K562 (cell line): Measurements from ENCODE around the gene CDC123. TPM values are rescaled to one million over a fixed set of nuclear protein-coding genes. Genes with fewer than 3 reads are reported as not detected.

Source experiments
- ATAC-seq: fragments of 200-7000 bp; cut with Tn5 transposase; 3 replicates; pipeline ENCODE4 v1.9.1; 2020; ENCODE audit warnings: moderate library complexity
- BruUV-seq: library from RNA; stranded (reverse); fragments of 400-500 nt; replicated peaks from 2 replicates; lab custom pipeline; 2021; lab: Mats Ljungman, UMichigan
- CTCF ChIA-PET: fragments of 300-600 bp; formaldehyde crosslinking; extraction: SDS; loops from one replicate; lab custom pipeline; 2021; ENCODE audit warnings: low intra/inter-chr PET ratio; lab: Yijun Ruan, JAX
- POLR2A ChIA-PET: fragments of 300-600, 350-650 bp; sonication (Branson Sonifier 250); formaldehyde crosslinking; extraction: SDS; loops from one replicate; lab custom pipeline; 2021; ENCODE audit warnings: antibody characterized with exemption, inconsistent platforms; lab: Yijun Ruan, JAX
- DNase-seq, 4 experiments: peaks; one replicate each; pipeline versions ENCODE4 v3.0.0 to v3.0.0-alpha.2; 2011 to 2018; ENCODE audit warnings: low spot score in 3 of 4, mixed read lengths in 3 of 4; ENCODE audit errors: extremely low read depth in 1 of 4
- FAIRE-seq: peaks from 2 replicates; lab custom pipeline; 2011; peaks lifted over from hg19 to GRCh38; lab: Jason Lieb, UNC
- H2AFZ ChIP-seq: 2 replicates; pipeline ENCODE4 v1.6.0; 2011; ENCODE audit warnings: low read depth, low read length, control low read depth, inconsistent platforms
- H3K27ac ChIP-seq: fragments of 200-600 bp; 3 replicates; pipeline ENCODE4 v1.8.0; 2011; ENCODE audit warnings: low read depth, mild to moderate bottlenecking, control low read depth, inconsistent platforms, low read length, moderate library complexity, mixed read lengths; ENCODE audit errors: extremely low read depth
- H3K27me3 ChIP-seq, 2 experiments: fragments of 300-600 bp in 1 of 2; 2 replicates in 1 of 2; 3 replicates in 1 of 2; pipeline versions ENCODE4 v1.6.0 to v1.8.0; 2011; ENCODE audit warnings: inconsistent platforms in 2 of 2, low read length in 2 of 2, mild to moderate bottlenecking in 1 of 2, mixed read lengths in 1 of 2, moderate library complexity in 1 of 2; ENCODE audit not compliant: control insufficient read depth in 2 of 2, insufficient read depth in 2 of 2
- H3K36me3 ChIP-seq: fragments of 300-600 bp; 3 replicates; pipeline ENCODE4 v1.8.0; 2011; ENCODE audit warnings: mild to moderate bottlenecking, low read length, inconsistent platforms; ENCODE audit not compliant: control insufficient read depth, insufficient read depth
- H3K4me1 ChIP-seq, 2 experiments: fragments of 200-600 bp in 1 of 2; replicated peaks in 1 of 2; 2 replicates in 1 of 2; 3 replicates in 1 of 2; pipeline versions ENCODE4 v1.5.1 to v1.8.0; 2011; ENCODE audit warnings: inconsistent platforms in 2 of 2, low read length in 2 of 2, mild to moderate bottlenecking in 1 of 2, mixed read lengths in 1 of 2, moderate library complexity in 1 of 2; ENCODE audit not compliant: control insufficient read depth in 2 of 2, insufficient read depth in 2 of 2
- H3K4me2 ChIP-seq: 2 replicates; pipeline ENCODE4 v1.6.1; 2011; ENCODE audit warnings: low read length, control low read depth, inconsistent platforms, mixed read lengths; ENCODE audit not compliant: insufficient read depth
- H3K4me3 ChIP-seq: fragments of 200-600 bp; sonication (generic), shearing (Covaris generic); 2 replicates; pipeline ENCODE4 v1.5.1; 2016; ENCODE audit warnings: control low read depth, inconsistent platforms
- H3K79me2 ChIP-seq: fragments of 200-600 bp; 3 replicates; pipeline ENCODE4 v1.8.0; 2011; ENCODE audit warnings: low read length, inconsistent platforms; ENCODE audit not compliant: control insufficient read depth, insufficient read depth
- H3K9ac ChIP-seq, 2 experiments: 2 replicates each; pipeline versions ENCODE4 v1.6.0 to v1.6.1; 2011; ENCODE audit warnings: low read depth in 2 of 2, low read length in 2 of 2, control low read depth in 1 of 2, inconsistent platforms in 1 of 2, mild to moderate bottlenecking in 1 of 2, mixed read lengths in 1 of 2; ENCODE audit not compliant: insufficient read depth in 1 of 2
- H3K9me1 ChIP-seq: one replicate; pipeline ENCODE4 v1.6.0; 2011; ENCODE audit warnings: inconsistent platforms, mild to moderate bottlenecking, low read length, moderate library complexity; ENCODE audit not compliant: control insufficient read depth, insufficient read depth
- H3K9me3 ChIP-seq: replicated peaks from 2 replicates; pipeline ENCODE4 v1.5.1; 2011; ENCODE audit warnings: low read depth, low read length, inconsistent platforms; ENCODE audit not compliant: control insufficient read depth, insufficient read depth
- H4K20me1 ChIP-seq: replicated peaks from 2 replicates; pipeline ENCODE4 v1.6.1; 2011; ENCODE audit warnings: low read length, inconsistent platforms, mixed read lengths; ENCODE audit not compliant: control insufficient read depth, insufficient read depth
- DNMT1 ChIP-seq: fragments of 450-650 bp; IDR thresholded peaks from 2 replicates; pipeline ENCODE4 v1.6.1; 2016; ENCODE audit warnings: antibody characterized with exemption, mild to moderate bottlenecking
- ID3 ChIP-seq, 2 experiments: fragments of 250-450 bp in 1 of 2; fragments of 450-650 bp in 1 of 2; sonication (Bioruptor Pico) in 1 of 2; IDR thresholded peaks; 2 replicates each; pipeline versions ENCODE4 v1.6.1 to v1.8.0; 2016 to 2021; ENCODE audit warnings: mild to moderate bottlenecking in 2 of 2, moderate library complexity in 2 of 2, missing compliant biosample characterization in 1 of 2, missing genetic modification characterization in 1 of 2
- JUN ChIP-seq, 2 experiments: sonication (generic) in 1 of 2; formaldehyde crosslinking in 1 of 2; IDR thresholded peaks; 2 replicates each; pipeline versions ENCODE4 v1.6.1 to v1.8.0; 2012 to 2022; ENCODE audit warnings: borderline replicate concordance in 2 of 2, mild to moderate bottlenecking in 2 of 2, improper control_type of control experiment in 1 of 2, low read depth in 1 of 2, low read length in 1 of 2, missing genetic modification reagents in 1 of 2
- KDM1A ChIP-seq, 2 experiments: fragments of 450-650 bp; IDR thresholded peaks; 2 replicates each; pipeline ENCODE4 v1.6.1; 2016; ENCODE audit warnings: mild to moderate bottlenecking in 2 of 2
- KLF10 ChIP-seq: fragments of 250-450 bp; sonication (Bioruptor Pico); IDR thresholded peaks from 2 replicates; pipeline ENCODE4 v1.6.1; 2021; ENCODE audit warnings: matching md5 sums
- NCOA6 ChIP-seq: fragments of 450-650 bp; IDR thresholded peaks from 2 replicates; pipeline ENCODE4 v1.6.1; 2017; ENCODE audit warnings: mild to moderate bottlenecking
- NFE2L1 ChIP-seq: fragments of 450-650 bp; IDR thresholded peaks from 2 replicates; pipeline ENCODE4 v1.6.1; 2016; ENCODE audit warnings: missing genetic modification characterization, low read depth, mild to moderate bottlenecking, missing compliant biosample characterization, moderate library complexity, borderline replicate concordance
- RFX1 ChIP-seq: fragments of 450-650 bp; IDR thresholded peaks from 2 replicates; pipeline ENCODE4 v1.6.1; 2016; ENCODE audit warnings: mild to moderate bottlenecking, moderate library complexity
- RFX7 ChIP-seq: fragments of 250-450 bp; sonication (Bioruptor Pico); IDR thresholded peaks from 2 replicates; pipeline ENCODE4 v1.5.1; 2021; ENCODE audit warnings: mild to moderate bottlenecking
- SMARCC2 ChIP-seq: fragments of 450-650 bp; IDR thresholded peaks from 2 replicates; pipeline ENCODE4 v1.6.1; 2017; ENCODE audit warnings: antibody characterized with exemption, moderate library complexity, mild to moderate bottlenecking, low read depth
- SRSF9 ChIP-seq: fragments of 200-400 bp; formaldehyde crosslinking; IDR thresholded peaks from 2 replicates; pipeline ENCODE4 v1.6.1; 2017; ENCODE audit warnings: low read depth, low read length, borderline replicate concordance
- ZNF347 ChIP-seq: fragments of 450-650 bp; formaldehyde crosslinking; IDR thresholded peaks from 2 replicates; pipeline ENCODE4 v1.4.0; 2020; ENCODE audit warnings: low read depth, mild to moderate bottlenecking, moderate library complexity
- ZNF507 ChIP-seq: conservative IDR thresholded peaks from 2 replicates; pipeline ENCODE4 v1.6.1; 2017; ENCODE audit warnings: missing genetic modification characterization, missing compliant biosample characterization
- ZNF561 ChIP-seq: fragments of 450-650 bp; formaldehyde crosslinking; conservative IDR thresholded peaks from 2 replicates; pipeline ENCODE4 v1.4.0; 2020; ENCODE audit warnings: mild to moderate bottlenecking, moderate library complexity
- ZNF830 ChIP-seq: fragments of 250-450 bp; sonication (Bioruptor Pico); IDR thresholded peaks from 2 replicates; pipeline ENCODE4 v1.5.0; 2021; ENCODE audit warnings: mild to moderate bottlenecking
- WGBS: fragments of 100-300 bp; shearing (Covaris generic); methylation state at CpG from one replicate; pipeline ENCODE4 v1.1.6; 2016; ENCODE audit warnings: low coverage, mixed read lengths; ENCODE audit not compliant: insufficient coverage; ENCODE audit errors: missing lambda C conversion rate; 5-methylcytosine and 5-hydroxymethylcytosine counted together
- in situ Hi-C: fragments of 300-500 bp; cut with MboI; formaldehyde crosslinking; loops from 4 replicates; pipeline ENCODE4 v1.15.0; 2018; ENCODE audit warnings: inconsistent platforms, mixed read lengths
- intact Hi-C: fragments of 100-400 bp; cut with micrococcal nuclease; formaldehyde crosslinking; loops from 2 replicates; pipeline ENCODE4 v1.14.2; 2022
- polyA plus RNA-seq, 8 experiments: library from polyadenylated mRNA; depleted of rRNA in 4 of 8; stranded (reverse) in 5 of 8; unstranded in 3 of 8; fragments of >200 nt; fragmentation: Nextera tagmentation in 2 of 8; fragmentation: Illumina TruSeq in 1 of 8; extraction: Ambion mirVana in 2 of 8; extraction: Trizol in 1 of 8; gene quantifications; 2 replicates each; pipeline versions ENCODE4 v1.2.1 to v1.2.3, GENCODE V29; 2011 to 2014; ENCODE audit warnings: inconsistent platforms in 1 of 8, missing spikeins in 1 of 8
- total RNA-seq, 7 experiments: library from RNA; depleted of rRNA in 6 of 7; stranded (reverse); fragments of >200 nt in 6 of 7; fragmentation: Illumina TruSeq in 2 of 7; extraction: Trizol in 2 of 7; gene quantifications; 2 replicates each; pipeline versions ENCODE4 v1.2.1 to v1.2.3, GENCODE V29; 2011 to 2021; ENCODE audit warnings: low replicate concordance in 1 of 7
- TF ChIP-seq, protein P1 (sequence below): fragments of 250-450 bp; sonication (Bioruptor Pico); IDR thresholded peaks from 2 replicates; pipeline ENCODE4 v1.8.0; 2021; ENCODE audit warnings: moderate library complexity, mild to moderate bottlenecking, inconsistent platforms
- TF ChIP-seq, protein P2 (sequence below): fragments of 250-450 bp; sonication (Bioruptor Pico); IDR thresholded peaks from 2 replicates; pipeline ENCODE4 v1.5.0; 2021; ENCODE audit warnings: mild to moderate bottlenecking, borderline replicate concordance

CDC123 gene
- total and polyA plus RNA-seq, 9 of the 15 experiments (the other 6 are each of a cell fraction or from before 2014, with no cell fraction given): 137 to 288 (median 175) TPM

DNA sequence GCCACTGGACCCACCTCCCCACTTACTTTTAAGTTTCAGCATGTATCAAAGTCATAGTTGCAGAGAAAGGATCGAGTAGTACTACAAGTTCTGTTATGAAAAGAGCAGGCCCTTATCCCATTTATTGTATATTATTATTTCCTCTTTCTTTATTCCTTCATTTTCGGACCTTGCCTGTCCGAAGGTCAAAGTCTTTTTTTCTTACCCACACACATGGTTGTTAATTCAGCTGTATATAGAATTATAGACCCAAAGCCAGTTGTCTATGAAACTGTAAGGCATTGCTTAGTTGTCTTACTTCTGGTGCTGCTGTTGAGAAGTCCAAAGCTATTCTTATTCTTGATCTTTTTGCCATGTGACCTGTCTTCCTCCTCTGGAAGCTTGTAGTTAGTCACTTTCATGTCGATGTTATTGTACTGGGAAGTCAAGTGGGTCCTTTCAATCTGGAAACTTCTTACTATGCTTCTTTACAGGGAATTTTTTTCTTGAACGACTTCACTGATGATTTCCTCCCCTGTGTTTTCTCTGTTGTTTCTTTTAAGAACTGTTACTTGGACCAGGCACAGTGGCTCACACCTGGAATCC, 8.6 kb upstream of the CDC123 start:
- TF ChIP-seq JUN (IDR thresholded peaks at IDR 0.05; ENCODE audit: borderline replicate concordance, low read depth, low read length) (no peak), JUN (CRISPR knock-in tag; IDR thresholded peaks at IDR 0.05; ENCODE audit: borderline replicate concordance) (no peak), SRSF9 (no peak), SMARCC2 (no peak), ZNF830 (CRISPR knock-in tag) (no peak), ZNF347 (CRISPR knock-in tag) (no peak), KLF10 (no peak), NFE2L1 (no peak), KDM1A (IDR thresholded peaks at IDR 0.05) (no peak), RFX1 (no peak), ZNF507 (tag) (no peak), ID3 (CRISPR knock-in tag; IDR thresholded peaks at IDR 0.05) (no peak), ID3 (tag; IDR thresholded peaks at IDR 0.05) (no peak), DNMT1 (no peak), RFX7 (CRISPR knock-in tag) (no peak), NCOA6 (no peak), ZNF561 (no peak)
- TF ChIP-seq, protein P1, sequence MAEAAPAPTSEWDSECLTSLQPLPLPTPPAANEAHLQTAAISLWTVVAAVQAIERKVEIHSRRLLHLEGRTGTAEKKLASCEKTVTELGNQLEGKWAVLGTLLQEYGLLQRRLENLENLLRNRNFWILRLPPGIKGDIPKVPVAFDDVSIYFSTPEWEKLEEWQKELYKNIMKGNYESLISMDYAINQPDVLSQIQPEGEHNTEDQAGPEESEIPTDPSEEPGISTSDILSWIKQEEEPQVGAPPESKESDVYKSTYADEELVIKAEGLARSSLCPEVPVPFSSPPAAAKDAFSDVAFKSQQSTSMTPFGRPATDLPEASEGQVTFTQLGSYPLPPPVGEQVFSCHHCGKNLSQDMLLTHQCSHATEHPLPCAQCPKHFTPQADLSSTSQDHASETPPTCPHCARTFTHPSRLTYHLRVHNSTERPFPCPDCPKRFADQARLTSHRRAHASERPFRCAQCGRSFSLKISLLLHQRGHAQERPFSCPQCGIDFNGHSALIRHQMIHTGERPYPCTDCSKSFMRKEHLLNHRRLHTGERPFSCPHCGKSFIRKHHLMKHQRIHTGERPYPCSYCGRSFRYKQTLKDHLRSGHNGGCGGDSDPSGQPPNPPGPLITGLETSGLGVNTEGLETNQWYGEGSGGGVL (CRISPR knock-in tag): no peak
- TF ChIP-seq, protein P2, sequence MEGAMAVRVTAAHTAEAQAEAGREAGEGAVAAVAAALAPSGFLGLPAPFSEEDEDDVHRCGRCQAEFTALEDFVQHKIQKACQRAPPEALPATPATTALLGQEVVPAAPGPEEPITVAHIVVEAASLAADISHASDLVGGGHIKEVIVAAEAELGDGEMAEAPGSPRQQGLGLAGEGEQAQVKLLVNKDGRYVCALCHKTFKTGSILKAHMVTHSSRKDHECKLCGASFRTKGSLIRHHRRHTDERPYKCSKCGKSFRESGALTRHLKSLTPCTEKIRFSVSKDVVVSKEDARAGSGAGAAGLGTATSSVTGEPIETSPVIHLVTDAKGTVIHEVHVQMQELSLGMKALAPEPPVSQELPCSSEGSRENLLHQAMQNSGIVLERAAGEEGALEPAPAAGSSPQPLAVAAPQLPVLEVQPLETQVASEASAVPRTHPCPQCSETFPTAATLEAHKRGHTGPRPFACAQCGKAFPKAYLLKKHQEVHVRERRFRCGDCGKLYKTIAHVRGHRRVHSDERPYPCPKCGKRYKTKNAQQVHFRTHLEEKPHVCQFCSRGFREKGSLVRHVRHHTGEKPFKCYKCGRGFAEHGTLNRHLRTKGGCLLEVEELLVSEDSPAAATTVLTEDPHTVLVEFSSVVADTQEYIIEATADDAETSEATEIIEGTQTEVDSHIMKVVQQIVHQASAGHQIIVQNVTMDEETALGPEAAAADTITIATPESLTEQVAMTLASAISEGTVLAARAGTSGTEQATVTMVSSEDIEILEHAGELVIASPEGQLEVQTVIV (CRISPR knock-in tag): no peak
- no peak for DNase-seq
- Histone ChIP-seq H3K79me2 (peaks cover 37% of the 10 kb centered on the region), H3K9me3 (no peaks in the 10 kb centered on the region), H3K4me2 (no peak overlapping the region), H3K9me1 (no peaks in the 10 kb centered on the region), H3K27ac (no peak overlapping the region), H2AFZ (no peak overlapping the region), H3K9ac (no peak overlapping the region), H3K36me3 (peaks cover 62% of the 10 kb centered on the region; the same call in 2 of the 3 replicates), H3K4me1 (no peaks in the 10 kb centered on the region), H4K20me1 (no peaks in the 10 kb centered on the region), H3K27me3 (no peaks in the 10 kb centered on the region), H3K4me3 (no peak overlapping the region)
- BruUV-seq: no TSS peak
- ChIA-PET POLR2A (no interaction called here), CTCF (no interaction called here)
- no peak for FAIRE-seq
- intact Hi-C loops: no loop called here
- no peak for ATAC-seq
- 87% methylated on average over 5 of the region's 5 CpGs for WGBS
- in situ Hi-C loops: no loop called here
